Measurements from ENCODE around the gene MRPL4.

DNA sequence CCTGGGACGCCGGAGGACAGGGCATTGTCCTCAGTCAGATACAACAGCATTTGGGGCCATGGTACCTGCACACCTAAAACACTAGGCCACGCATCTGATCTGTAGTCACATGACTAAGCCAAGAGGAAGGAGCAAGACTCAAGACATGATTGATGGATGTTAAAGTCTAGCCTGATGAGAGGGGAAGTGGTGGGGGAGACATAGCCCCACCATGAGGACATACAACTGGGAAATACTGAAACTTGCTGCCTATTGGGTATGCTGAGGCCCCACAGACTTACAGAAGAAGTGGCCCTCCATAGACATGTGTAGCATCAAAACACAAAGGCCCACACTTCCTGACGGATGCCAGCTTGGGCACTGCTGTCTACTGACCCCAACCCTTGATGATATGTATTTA is 33.4 kb downstream of the MRPL4 start:
- TF ChIP-seq, protein P1, sequence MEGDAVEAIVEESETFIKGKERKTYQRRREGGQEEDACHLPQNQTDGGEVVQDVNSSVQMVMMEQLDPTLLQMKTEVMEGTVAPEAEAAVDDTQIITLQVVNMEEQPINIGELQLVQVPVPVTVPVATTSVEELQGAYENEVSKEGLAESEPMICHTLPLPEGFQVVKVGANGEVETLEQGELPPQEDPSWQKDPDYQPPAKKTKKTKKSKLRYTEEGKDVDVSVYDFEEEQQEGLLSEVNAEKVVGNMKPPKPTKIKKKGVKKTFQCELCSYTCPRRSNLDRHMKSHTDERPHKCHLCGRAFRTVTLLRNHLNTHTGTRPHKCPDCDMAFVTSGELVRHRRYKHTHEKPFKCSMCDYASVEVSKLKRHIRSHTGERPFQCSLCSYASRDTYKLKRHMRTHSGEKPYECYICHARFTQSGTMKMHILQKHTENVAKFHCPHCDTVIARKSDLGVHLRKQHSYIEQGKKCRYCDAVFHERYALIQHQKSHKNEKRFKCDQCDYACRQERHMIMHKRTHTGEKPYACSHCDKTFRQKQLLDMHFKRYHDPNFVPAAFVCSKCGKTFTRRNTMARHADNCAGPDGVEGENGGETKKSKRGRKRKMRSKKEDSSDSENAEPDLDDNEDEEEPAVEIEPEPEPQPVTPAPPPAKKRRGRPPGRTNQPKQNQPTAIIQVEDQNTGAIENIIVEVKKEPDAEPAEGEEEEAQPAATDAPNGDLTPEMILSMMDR (IDR thresholded peaks at IDR 0.05) = no peak
- no peak for TF ChIP-seq EP300 (IDR thresholded peaks at IDR 0.05)
